Measurements from ENCODE around the gene SPATA1.

SPATA1 gene

GRCh38 chr1:84611091-84611490 lies 104.9 kb downstream of the SPATA1 start:
- DNase-seq (ENCODE audit: low read depth): no peak
- no peak overlapping the region for H3K4me3 ChIP-seq (ENCODE audit: control insufficient read depth, low read depth, low read length)
- TF ChIP-seq, protein P1, sequence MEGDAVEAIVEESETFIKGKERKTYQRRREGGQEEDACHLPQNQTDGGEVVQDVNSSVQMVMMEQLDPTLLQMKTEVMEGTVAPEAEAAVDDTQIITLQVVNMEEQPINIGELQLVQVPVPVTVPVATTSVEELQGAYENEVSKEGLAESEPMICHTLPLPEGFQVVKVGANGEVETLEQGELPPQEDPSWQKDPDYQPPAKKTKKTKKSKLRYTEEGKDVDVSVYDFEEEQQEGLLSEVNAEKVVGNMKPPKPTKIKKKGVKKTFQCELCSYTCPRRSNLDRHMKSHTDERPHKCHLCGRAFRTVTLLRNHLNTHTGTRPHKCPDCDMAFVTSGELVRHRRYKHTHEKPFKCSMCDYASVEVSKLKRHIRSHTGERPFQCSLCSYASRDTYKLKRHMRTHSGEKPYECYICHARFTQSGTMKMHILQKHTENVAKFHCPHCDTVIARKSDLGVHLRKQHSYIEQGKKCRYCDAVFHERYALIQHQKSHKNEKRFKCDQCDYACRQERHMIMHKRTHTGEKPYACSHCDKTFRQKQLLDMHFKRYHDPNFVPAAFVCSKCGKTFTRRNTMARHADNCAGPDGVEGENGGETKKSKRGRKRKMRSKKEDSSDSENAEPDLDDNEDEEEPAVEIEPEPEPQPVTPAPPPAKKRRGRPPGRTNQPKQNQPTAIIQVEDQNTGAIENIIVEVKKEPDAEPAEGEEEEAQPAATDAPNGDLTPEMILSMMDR (IDR thresholded peaks at IDR 0.05; ENCODE audit: control insufficient read depth, insufficient read depth, low read depth, low read length, missing control alignments): no peak

DNA sequence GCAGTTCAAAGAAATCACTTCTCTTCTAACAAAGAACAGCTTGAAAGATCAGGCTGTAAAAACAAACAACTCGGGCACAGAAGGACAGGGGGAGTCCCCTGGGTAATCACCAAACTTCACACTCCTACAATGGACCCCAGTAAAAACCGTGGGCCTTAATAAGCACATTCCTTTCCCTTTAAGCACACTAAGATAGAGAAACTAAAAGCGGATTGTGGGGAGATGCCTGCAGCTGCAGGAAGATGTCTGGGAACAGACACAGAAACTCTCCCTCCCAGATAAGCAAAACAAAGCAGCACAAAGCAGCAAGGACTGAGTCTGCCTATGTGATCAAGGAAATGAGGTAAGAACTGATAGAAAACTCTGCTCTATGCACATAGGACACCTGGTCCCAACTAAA lies 105.6 kb downstream of the SPATA1 start:
- no peak for DNase-seq (ENCODE audit: low read depth)
- TF ChIP-seq, protein P1 (IDR thresholded peaks at IDR 0.05; ENCODE audit: control insufficient read depth, insufficient read depth, low read depth, low read length, missing control alignments): no peak
- no peak overlapping the region; the same call in 1 of the 2 replicates for H3K4me3 ChIP-seq (ENCODE audit: control insufficient read depth, low read depth, low read length)

DNA sequence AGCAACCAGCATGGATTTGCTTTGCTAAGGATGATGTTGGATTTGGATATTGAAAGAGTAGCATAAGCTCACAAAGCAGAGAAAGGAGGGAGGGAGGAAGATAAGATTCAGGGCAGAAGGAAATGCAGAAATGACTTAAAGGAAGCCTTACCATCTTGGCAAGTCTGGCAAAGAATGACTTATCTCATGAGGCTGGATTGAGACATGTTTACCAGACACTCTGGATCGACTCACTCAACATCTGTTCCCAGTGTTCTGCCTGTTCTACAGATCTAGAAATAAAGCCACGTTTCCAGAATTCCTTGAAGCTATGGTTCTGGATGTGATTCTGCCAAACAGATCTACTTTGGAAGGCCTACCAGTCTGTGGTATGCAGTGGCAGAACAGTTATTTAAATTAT lies 106.8 kb downstream of the SPATA1 start:
- DNase-seq (ENCODE audit: low read depth): no peak
- H3K4me3 ChIP-seq (ENCODE audit: control insufficient read depth, low read depth, low read length): no peak overlapping the region
- TF ChIP-seq, protein P1 (IDR thresholded peaks at IDR 0.05; ENCODE audit: control insufficient read depth, insufficient read depth, low read depth, low read length, missing control alignments): no peak

DNA sequence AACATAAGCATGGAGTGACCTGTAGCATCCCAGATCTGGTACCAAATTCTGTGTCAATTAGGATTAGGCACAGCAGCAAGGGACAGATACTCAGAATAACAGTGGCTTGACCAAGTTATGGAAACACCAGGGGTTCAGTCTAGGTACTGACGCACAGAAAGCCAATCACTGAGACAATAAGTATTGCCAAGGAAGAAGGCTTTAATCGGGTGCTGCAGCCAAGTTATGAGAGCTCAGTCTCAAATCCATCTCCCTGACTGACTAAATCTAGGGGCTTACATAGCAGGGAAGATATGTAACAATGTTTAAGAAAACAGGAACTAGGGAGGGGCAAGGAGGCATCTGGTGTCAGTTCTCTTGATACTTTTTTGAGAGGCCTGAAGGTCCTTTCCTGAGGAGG lies 107.7 kb downstream of the SPATA1 start:
- TF ChIP-seq, protein P1 (IDR thresholded peaks at IDR 0.05; ENCODE audit: control insufficient read depth, insufficient read depth, low read depth, low read length, missing control alignments): no peak
- no peak overlapping the region for H3K4me3 ChIP-seq (ENCODE audit: control insufficient read depth, low read depth, low read length)
- no peak for DNase-seq (ENCODE audit: low read depth)

DNA sequence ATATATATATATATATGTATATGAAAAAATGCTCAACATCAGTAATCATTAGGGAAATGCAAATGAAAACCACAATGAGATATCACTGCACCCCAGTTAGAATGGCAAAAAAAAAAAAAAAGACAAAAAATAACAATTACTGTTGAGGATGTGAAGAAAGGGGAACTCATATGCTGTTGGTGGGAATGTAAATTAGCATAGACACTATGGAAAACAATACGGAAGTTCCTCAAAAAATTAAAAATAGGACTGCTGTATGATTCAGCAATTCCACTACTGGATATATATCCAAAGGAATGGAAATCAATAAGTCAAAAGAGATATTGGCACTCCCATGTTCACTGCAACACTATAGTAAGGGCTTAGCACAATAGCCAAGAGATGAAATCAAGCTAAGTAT lies 109.6 kb downstream of the SPATA1 start:
- TF ChIP-seq, protein P1 (IDR thresholded peaks at IDR 0.05; ENCODE audit: control insufficient read depth, insufficient read depth, low read depth, low read length, missing control alignments): no peak
- DNase-seq (ENCODE audit: low read depth): no peak
- H3K4me3 ChIP-seq (ENCODE audit: control insufficient read depth, low read depth, low read length): no peak overlapping the region

All from AG09309 (cell line).